WTC11 (cell line): Measurements from ENCODE around the gene SNX24. TPM values are rescaled to one million over a fixed set of nuclear protein-coding genes. Genes with fewer than 3 reads are reported as not detected.

ENCODE experiments used
- ATAC-seq: fragments of 200-7000 bp; cut with Tn5 transposase; 2 replicates; pipeline ENCODE4 v1.10.0; 2021; ENCODE audit warnings: mild to moderate bottlenecking, moderate library complexity
- CTCF ChIA-PET: fragments of 300-600 bp; sonication (Branson Sonifier 250); formaldehyde crosslinking; loops from one replicate; lab custom pipeline; 2021; ENCODE audit warnings: antibody characterized with exemption; lab: Charles Lee
- POLR2A ChIA-PET: fragments of 350-600 bp; sonication (Branson Sonifier 250); formaldehyde crosslinking; loops from one replicate; lab custom pipeline; 2021; ENCODE audit warnings: antibody characterized with exemption; lab: Charles Lee
- DNase-seq: peaks from one replicate; pipeline ENCODE4 v3.0.0; 2021; ENCODE audit warnings: low spot score
- H3K27ac Mint-ChIP-seq: 2 replicates; pipeline ENCODE4 v1.8.0; 2021; ENCODE audit warnings: mixed read lengths
- H3K27me3 Mint-ChIP-seq: 2 replicates; pipeline ENCODE4 v1.8.0; 2021; ENCODE audit warnings: low read depth, mild to moderate bottlenecking, moderate library complexity, mixed read lengths
- H3K36me3 Mint-ChIP-seq: 2 replicates; pipeline ENCODE4 v1.8.0; 2021; ENCODE audit warnings: mixed read lengths
- H3K4me1 Mint-ChIP-seq: 2 replicates; pipeline ENCODE4 v1.8.0; 2022; ENCODE audit warnings: mixed read lengths
- H3K4me3 Mint-ChIP-seq: 2 replicates; pipeline ENCODE4 v1.8.0; 2021; ENCODE audit warnings: mild to moderate bottlenecking, moderate library complexity, mixed read lengths
- H3K9me3 Mint-ChIP-seq: 2 replicates; pipeline ENCODE4 v1.8.0; 2021; ENCODE audit warnings: mixed read lengths
- AFF4 ChIP-seq: sonication (generic); formaldehyde crosslinking; IDR thresholded peaks from 2 replicates; pipeline ENCODE4 v1.8.1; 2023; ENCODE audit warnings: mild to moderate bottlenecking, missing genetic modification reagents, borderline replicate concordance
- CBFB ChIP-seq: sonication (generic); formaldehyde crosslinking; IDR thresholded peaks from 2 replicates; pipeline ENCODE4 v1.8.1; 2022; ENCODE audit warnings: mild to moderate bottlenecking, low read depth, missing genetic modification reagents
- CREB1 ChIP-seq: sonication (generic); formaldehyde crosslinking; IDR thresholded peaks from 2 replicates; pipeline ENCODE4 v1.8.0; 2023; ENCODE audit warnings: mild to moderate bottlenecking, missing genetic modification reagents
- ERG ChIP-seq: fragments of 250-450 bp; sonication (Bioruptor Pico); IDR thresholded peaks from 2 replicates; pipeline ENCODE4 v1.8.0; 2021; ENCODE audit warnings: mild to moderate bottlenecking
- JAZF1 ChIP-seq: fragments of 250-450 bp; sonication (Bioruptor Pico); IDR thresholded peaks from 2 replicates; pipeline ENCODE4 v1.9.0; 2021; ENCODE audit warnings: moderate library complexity, mild to moderate bottlenecking, inconsistent platforms
- MYBL2 ChIP-seq: sonication (generic); formaldehyde crosslinking; IDR thresholded peaks from 2 replicates; pipeline ENCODE4 v1.8.1; 2023; ENCODE audit warnings: mild to moderate bottlenecking, moderate library complexity, missing genetic modification reagents
- NR1H2 ChIP-seq: sonication (generic); formaldehyde crosslinking; IDR thresholded peaks from 2 replicates; pipeline ENCODE4 v1.9.0; 2021; ENCODE audit warnings: mild to moderate bottlenecking, moderate library complexity, missing genetic modification reagents
- NR2C2 ChIP-seq: sonication (generic); formaldehyde crosslinking; IDR thresholded peaks from 2 replicates; pipeline ENCODE4 v1.8.0; 2022; ENCODE audit warnings: mild to moderate bottlenecking, missing genetic modification reagents
- NR3C1 ChIP-seq: sonication (generic); formaldehyde crosslinking; conservative IDR thresholded peaks from 2 replicates; pipeline ENCODE4 v1.8.1; 2023; ENCODE audit warnings: low read depth, mild to moderate bottlenecking, missing genetic modification reagents
- RORB ChIP-seq: fragments of 250-450 bp; sonication (Bioruptor Pico); IDR thresholded peaks from 2 replicates; pipeline ENCODE4 v1.9.0; 2021; ENCODE audit warnings: mild to moderate bottlenecking
- SOX15 ChIP-seq: fragments of 250-450 bp; sonication (Bioruptor Pico); IDR thresholded peaks from 2 replicates; pipeline ENCODE4 v1.9.0; 2021; ENCODE audit warnings: mild to moderate bottlenecking
- USF2 ChIP-seq: sonication (generic); formaldehyde crosslinking; IDR thresholded peaks from 2 replicates; pipeline ENCODE4 v1.8.1; 2023; ENCODE audit warnings: mild to moderate bottlenecking, missing genetic modification reagents, moderate library complexity
- ZNF138 ChIP-seq: sonication (generic); formaldehyde crosslinking; conservative IDR thresholded peaks from 2 replicates; pipeline ENCODE4 v1.8.1; 2022; ENCODE audit warnings: mild to moderate bottlenecking, moderate library complexity, missing genetic modification reagents
- total RNA-seq: library from RNA; stranded (reverse); gene quantifications from 3 replicates; pipeline ENCODE4 v1.2.3, GENCODE V29; 2021
- TF ChIP-seq, protein P1 (sequence below): sonication (generic); formaldehyde crosslinking; IDR thresholded peaks from 2 replicates; pipeline ENCODE4 v1.8.1; 2023; ENCODE audit warnings: mild to moderate bottlenecking, moderate library complexity, missing genetic modification reagents
- TF ChIP-seq, protein P2 (sequence below): sonication (generic); formaldehyde crosslinking; IDR thresholded peaks from 2 replicates; pipeline ENCODE4 v1.8.1; 2023; ENCODE audit warnings: mild to moderate bottlenecking, missing genetic modification reagents
- TF ChIP-seq, protein P3 (sequence below): fragments of 250-450 bp; sonication (Bioruptor Pico); IDR thresholded peaks from 2 replicates; pipeline ENCODE4 v2.1.2; 2022; ENCODE audit warnings: mild to moderate bottlenecking, moderate library complexity
- TF ChIP-seq, protein P4 (sequence below): sonication (generic); formaldehyde crosslinking; IDR thresholded peaks from 2 replicates; pipeline ENCODE4 v1.8.0; 2022; ENCODE audit warnings: missing genetic modification reagents
- TF ChIP-seq, protein P5 (sequence below): sonication (generic); formaldehyde crosslinking; IDR thresholded peaks from 2 replicates; pipeline ENCODE4 v1.8.1; 2023; ENCODE audit warnings: mild to moderate bottlenecking, missing genetic modification reagents, moderate library complexity

SNX24 gene
- total RNA-seq, 1 experiment from 2014 or later = 15.5 TPM

DNA sequence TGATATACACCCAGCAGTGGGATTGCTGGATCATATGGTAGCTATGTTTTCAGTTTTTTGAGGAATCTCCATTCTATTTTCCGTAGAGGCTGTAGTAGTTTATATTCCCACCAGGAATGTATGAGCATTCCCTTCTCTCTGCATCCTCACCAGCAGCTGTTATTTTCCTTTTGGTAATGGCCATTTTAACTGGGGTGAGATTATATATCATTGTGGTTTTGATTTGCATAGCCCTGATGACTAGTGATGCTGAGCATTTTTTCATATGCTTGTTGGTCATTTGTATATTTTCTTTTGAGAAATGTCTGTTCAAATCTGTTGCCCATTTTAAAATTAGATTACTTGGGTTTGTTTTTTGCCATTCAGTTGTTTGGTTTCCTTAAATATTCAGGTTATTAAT lies 202.3 kb downstream of the SNX24 start:
- TF ChIP-seq, protein P1, sequence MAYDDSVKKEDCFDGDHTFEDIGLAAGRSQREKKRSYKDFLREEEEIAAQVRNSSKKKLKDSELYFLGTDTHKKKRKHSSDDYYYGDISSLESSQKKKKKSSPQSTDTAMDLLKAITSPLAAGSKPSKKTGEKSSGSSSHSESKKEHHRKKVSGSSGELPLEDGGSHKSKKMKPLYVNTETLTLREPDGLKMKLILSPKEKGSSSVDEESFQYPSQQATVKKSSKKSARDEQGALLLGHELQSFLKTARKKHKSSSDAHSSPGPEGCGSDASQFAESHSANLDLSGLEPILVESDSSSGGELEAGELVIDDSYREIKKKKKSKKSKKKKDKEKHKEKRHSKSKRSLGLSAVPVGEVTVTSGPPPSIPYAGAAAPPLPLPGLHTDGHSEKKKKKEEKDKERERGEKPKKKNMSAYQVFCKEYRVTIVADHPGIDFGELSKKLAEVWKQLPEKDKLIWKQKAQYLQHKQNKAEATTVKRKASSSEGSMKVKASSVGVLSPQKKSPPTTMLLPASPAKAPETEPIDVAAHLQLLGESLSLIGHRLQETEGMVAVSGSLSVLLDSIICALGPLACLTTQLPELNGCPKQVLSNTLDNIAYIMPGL (CRISPR knock-in tag) = no peak
- TF ChIP-seq MYBL2 (no peak), CBFB (no peak), ERG (CRISPR knock-in tag) (no peak), CREB1 (CRISPR knock-in tag) (no peak), ZNF138 (CRISPR knock-in tag) (no peak), USF2 (CRISPR knock-in tag) (no peak), NR2C2 (no peak)
- TF ChIP-seq, protein P2, sequence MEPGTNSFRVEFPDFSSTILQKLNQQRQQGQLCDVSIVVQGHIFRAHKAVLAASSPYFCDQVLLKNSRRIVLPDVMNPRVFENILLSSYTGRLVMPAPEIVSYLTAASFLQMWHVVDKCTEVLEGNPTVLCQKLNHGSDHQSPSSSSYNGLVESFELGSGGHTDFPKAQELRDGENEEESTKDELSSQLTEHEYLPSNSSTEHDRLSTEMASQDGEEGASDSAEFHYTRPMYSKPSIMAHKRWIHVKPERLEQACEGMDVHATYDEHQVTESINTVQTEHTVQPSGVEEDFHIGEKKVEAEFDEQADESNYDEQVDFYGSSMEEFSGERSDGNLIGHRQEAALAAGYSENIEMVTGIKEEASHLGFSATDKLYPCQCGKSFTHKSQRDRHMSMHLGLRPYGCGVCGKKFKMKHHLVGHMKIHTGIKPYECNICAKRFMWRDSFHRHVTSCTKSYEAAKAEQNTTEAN (CRISPR knock-in tag) = no peak
- TF ChIP-seq, protein P3, sequence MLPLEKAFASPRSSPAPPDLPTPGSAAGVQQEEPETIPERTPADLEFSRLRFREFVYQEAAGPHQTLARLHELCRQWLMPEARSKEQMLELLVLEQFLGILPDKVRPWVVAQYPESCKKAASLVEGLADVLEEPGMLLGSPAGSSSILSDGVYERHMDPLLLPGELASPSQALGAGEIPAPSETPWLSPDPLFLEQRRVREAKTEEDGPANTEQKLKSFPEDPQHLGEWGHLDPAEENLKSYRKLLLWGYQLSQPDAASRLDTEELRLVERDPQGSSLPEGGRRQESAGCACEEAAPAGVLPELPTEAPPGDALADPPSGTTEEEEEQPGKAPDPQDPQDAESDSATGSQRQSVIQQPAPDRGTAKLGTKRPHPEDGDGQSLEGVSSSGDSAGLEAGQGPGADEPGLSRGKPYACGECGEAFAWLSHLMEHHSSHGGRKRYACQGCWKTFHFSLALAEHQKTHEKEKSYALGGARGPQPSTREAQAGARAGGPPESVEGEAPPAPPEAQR (CRISPR knock-in tag) = no peak
- TF ChIP-seq, all 79 proteins: peak for 0
- Mint-ChIP-seq H3K9me3 (peaks cover 12% of the 10 kb centered on the region), H3K27ac (no peak overlapping the region), H3K36me3 (no peaks in the 10 kb centered on the region), H3K27me3 (no peaks in the 10 kb centered on the region), H3K4me1 (no peaks in the 10 kb centered on the region), H3K4me3 (no peak overlapping the region)
- ChIA-PET CTCF (no interaction called here), POLR2A (no interaction called here)
- no peak for DNase-seq
- no peak for ATAC-seq

DNA sequence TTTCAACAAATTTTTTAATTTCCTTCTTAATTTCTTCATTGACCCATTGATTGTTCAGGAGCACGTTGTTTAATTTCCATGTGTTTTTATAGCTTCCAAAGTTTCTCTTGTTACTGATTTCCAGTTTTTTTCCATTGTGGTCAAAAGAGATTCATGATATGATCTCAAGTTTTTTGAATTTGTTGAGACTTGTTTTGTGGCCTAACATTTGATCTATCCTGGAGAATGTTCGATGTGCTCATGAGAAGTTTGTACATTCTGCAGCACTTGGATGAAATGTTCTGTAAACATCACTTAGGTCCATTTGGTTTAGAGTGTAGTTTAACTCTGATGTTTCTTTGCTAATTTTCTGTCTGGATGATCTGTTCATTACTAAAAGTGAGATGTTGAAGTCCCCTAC lies 205.8 kb downstream of the SNX24 start:
- no peak overlapping the region for H3K4me3 Mint-ChIP-seq
- DNase-seq (no peak), ATAC-seq (no peak)
- CTCF ChIA-PET = no interaction called here
- H3K9me3 Mint-ChIP-seq = peaks cover 12% of the 10 kb centered on the region
- no peaks in the 10 kb centered on the region for H3K36me3 Mint-ChIP-seq
- H3K4me1 Mint-ChIP-seq = no peaks in the 10 kb centered on the region
- POLR2A ChIA-PET = no interaction called here
- H3K27ac Mint-ChIP-seq = no peak overlapping the region
- no peaks in the 10 kb centered on the region for H3K27me3 Mint-ChIP-seq
- TF ChIP-seq, protein P4, sequence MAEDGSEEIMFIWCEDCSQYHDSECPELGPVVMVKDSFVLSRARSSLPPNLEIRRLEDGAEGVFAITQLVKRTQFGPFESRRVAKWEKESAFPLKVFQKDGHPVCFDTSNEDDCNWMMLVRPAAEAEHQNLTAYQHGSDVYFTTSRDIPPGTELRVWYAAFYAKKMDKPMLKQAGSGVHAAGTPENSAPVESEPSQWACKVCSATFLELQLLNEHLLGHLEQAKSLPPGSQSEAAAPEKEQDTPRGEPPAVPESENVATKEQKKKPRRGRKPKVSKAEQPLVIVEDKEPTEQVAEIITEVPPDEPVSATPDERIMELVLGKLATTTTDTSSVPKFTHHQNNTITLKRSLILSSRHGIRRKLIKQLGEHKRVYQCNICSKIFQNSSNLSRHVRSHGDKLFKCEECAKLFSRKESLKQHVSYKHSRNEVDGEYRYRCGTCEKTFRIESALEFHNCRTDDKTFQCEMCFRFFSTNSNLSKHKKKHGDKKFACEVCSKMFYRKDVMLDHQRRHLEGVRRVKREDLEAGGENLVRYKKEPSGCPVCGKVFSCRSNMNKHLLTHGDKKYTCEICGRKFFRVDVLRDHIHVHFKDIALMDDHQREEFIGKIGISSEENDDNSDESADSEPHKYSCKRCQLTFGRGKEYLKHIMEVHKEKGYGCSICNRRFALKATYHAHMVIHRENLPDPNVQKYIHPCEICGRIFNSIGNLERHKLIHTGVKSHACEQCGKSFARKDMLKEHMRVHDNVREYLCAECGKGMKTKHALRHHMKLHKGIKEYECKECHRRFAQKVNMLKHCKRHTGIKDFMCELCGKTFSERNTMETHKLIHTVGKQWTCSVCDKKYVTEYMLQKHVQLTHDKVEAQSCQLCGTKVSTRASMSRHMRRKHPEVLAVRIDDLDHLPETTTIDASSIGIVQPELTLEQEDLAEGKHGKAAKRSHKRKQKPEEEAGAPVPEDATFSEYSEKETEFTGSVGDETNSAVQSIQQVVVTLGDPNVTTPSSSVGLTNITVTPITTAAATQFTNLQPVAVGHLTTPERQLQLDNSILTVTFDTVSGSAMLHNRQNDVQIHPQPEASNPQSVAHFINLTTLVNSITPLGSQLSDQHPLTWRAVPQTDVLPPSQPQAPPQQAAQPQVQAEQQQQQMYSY (CRISPR knock-in tag) = no peak
- TF ChIP-seq NR3C1 (CRISPR knock-in tag) (no peak), SOX15 (CRISPR knock-in tag) (no peak), RORB (CRISPR knock-in tag) (no peak), AFF4 (no peak), NR1H2 (no peak), CREB1 (CRISPR knock-in tag) (no peak), JAZF1 (CRISPR knock-in tag) (no peak)
- TF ChIP-seq, protein P5, sequence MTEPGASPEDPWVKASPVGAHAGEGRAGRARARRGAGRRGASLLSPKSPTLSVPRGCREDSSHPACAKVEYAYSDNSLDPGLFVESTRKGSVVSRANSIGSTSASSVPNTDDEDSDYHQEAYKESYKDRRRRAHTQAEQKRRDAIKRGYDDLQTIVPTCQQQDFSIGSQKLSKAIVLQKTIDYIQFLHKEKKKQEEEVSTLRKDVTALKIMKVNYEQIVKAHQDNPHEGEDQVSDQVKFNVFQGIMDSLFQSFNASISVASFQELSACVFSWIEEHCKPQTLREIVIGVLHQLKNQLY = no peak
- TF ChIP-seq, protein P3 (CRISPR knock-in tag) = no peak
